Epithelial cell of proximal tubule (primary cell): ENCODE data around the gene UBR4. TPM values are rescaled to one million over a fixed set of nuclear protein-coding genes. Genes with fewer than 3 reads are reported as not detected.
"Not testable (repeated sequence)": the region's sequence is repeated elsewhere in the genome, so short reads cannot be mapped to it uniquely, and the experiment has no call there.

Source experiments
- DNase-seq: peaks from one replicate; pipeline ENCODE4 v3.0.0-alpha.2; 2011; ENCODE audit warnings: low read depth
- H3K4me3 ChIP-seq: 2 replicates; pipeline ENCODE4 v1.5.1; 2011; ENCODE audit warnings: low read depth, mild to moderate bottlenecking, low read length
- total RNA-seq: library from RNA; depleted of rRNA; stranded (reverse); fragments of >200 nt; gene quantifications from 2 replicates; pipeline ENCODE4 v1.2.3, GENCODE V29; 2015
- TF ChIP-seq, protein P1 (sequence below): conservative IDR thresholded peaks from 2 replicates; pipeline ENCODE4 v1.5.1; 2012; ENCODE audit warnings: low read depth, mild to moderate bottlenecking, low read length

UBR4 gene
- total RNA-seq: 53.0 and 78.3 TPM in 2 replicates

- peak; percentile 44 for DNase-seq
- TF ChIP-seq, protein P1, sequence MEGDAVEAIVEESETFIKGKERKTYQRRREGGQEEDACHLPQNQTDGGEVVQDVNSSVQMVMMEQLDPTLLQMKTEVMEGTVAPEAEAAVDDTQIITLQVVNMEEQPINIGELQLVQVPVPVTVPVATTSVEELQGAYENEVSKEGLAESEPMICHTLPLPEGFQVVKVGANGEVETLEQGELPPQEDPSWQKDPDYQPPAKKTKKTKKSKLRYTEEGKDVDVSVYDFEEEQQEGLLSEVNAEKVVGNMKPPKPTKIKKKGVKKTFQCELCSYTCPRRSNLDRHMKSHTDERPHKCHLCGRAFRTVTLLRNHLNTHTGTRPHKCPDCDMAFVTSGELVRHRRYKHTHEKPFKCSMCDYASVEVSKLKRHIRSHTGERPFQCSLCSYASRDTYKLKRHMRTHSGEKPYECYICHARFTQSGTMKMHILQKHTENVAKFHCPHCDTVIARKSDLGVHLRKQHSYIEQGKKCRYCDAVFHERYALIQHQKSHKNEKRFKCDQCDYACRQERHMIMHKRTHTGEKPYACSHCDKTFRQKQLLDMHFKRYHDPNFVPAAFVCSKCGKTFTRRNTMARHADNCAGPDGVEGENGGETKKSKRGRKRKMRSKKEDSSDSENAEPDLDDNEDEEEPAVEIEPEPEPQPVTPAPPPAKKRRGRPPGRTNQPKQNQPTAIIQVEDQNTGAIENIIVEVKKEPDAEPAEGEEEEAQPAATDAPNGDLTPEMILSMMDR: no peak
- peak within 1 kb of the TSS; percentile 87 for H3K4me3 ChIP-seq
Observed at GRCh38 chr1:19209990-19210771, at the start of gene UBR4. TSS of gene UBR4 (minus strand) at chr1:19210266. CDS start at chr1:19210248, 18 bp downstream.

GRCh38 chr1:19258353-19258752 lies 48.3 kb upstream of the UBR4 start:
- H3K4me3 ChIP-seq: no peak overlapping the region
- no peak for DNase-seq
- TF ChIP-seq, protein P1: no peak

GRCh38 chr1:19257178-19257914 lies 47.3 kb upstream of the UBR4 start:
- no peak overlapping the region for H3K4me3 ChIP-seq
- no peak for DNase-seq
- TF ChIP-seq, protein P1: no peak

DNA sequence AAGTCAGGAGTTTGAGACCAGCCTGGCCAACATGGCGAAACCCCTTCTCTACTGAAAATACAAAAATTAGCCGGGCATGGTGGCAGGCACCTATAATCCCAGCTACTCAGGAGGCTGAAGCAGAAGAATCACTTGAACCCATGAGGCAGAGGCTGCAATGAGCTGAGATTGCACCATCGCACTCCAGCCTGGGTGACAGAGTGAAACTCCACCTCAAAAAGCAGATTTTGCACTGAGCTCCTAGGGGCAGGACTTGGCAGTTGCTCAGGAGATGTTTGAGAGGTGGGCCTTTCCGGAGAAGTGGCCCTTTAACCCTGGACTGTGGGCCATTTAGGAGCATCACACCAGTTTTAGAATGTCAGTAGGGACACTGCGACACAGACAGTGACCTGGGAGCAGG lies 46.2 kb upstream of the UBR4 start:
- not testable (repeated sequence) for DNase-seq, H3K4me3 ChIP-seq

GRCh38 chr1:19255288-19255687 lies 45.2 kb upstream of the UBR4 start:
- no peak overlapping the region for H3K4me3 ChIP-seq
- DNase-seq: no peak
- TF ChIP-seq, protein P1: no peak

- no peak for DNase-seq
- TF ChIP-seq, protein P1: no peak
- H3K4me3 ChIP-seq: no peak overlapping the region
Observed at GRCh38 chr1:19254416-19254815, 44.4 kb upstream of the UBR4 start.

DNA sequence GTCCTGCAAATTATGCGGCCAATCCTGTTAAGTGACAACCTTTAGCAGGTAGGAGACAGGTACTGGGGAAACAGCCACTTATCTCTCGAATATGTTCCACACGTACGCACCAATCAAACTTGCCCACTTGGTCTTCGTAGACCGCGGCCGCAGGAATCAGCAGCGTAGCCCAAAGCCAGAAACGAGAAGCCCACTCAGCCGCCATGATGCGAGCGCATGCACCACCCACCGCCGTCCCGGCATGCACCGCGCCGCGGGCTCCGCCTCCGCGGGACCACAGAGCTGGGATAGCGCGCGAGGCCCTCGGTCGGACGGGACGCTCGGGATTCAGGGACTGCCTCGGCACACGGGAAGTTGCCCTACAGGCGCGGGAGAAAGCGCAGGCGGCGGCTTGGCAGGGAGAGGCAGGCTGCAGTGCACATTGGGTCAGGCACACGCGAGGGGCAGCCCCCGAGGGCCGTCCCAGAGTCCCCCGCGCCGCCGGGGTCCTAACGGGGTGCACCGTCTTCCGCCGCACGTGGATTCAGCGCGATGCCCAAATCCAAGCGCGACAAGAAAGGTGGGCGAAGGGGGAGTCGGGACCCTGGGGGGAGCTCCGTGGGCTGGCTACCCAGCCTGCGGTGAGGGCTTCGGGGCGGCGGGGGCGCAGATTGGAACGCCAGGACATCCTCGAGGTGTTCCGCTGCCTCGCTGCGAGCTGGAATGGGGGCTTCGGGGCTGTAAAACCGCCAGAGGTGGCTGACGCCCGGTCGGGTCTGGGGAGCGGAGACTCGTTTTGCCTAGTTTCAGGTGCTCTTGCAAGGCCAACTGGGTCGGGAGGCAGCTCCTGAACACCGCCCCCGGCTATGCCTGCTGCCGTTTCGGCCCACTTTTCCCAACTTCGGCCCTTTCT lies 41.5 kb upstream of the UBR4 start, which contains the start of the genes EMC1 and MRTO4:
Gene EMC1 (minus strand): TSS at position 220 of the 892 bp plus-strand sequence. CDS start 15 bp downstream, at position 205.
Gene MRTO4 (plus strand): TSS at position 501 of the 892 bp plus-strand sequence. CDS start 31 bp downstream, at position 532.
- H3K4me3 ChIP-seq: peak within 1 kb of the TSS; percentile 100
- TF ChIP-seq, protein P1: no peak
- DNase-seq: no peak
